ENCODE data around the gene MAP1A.

The MAP1A gene

DNA sequence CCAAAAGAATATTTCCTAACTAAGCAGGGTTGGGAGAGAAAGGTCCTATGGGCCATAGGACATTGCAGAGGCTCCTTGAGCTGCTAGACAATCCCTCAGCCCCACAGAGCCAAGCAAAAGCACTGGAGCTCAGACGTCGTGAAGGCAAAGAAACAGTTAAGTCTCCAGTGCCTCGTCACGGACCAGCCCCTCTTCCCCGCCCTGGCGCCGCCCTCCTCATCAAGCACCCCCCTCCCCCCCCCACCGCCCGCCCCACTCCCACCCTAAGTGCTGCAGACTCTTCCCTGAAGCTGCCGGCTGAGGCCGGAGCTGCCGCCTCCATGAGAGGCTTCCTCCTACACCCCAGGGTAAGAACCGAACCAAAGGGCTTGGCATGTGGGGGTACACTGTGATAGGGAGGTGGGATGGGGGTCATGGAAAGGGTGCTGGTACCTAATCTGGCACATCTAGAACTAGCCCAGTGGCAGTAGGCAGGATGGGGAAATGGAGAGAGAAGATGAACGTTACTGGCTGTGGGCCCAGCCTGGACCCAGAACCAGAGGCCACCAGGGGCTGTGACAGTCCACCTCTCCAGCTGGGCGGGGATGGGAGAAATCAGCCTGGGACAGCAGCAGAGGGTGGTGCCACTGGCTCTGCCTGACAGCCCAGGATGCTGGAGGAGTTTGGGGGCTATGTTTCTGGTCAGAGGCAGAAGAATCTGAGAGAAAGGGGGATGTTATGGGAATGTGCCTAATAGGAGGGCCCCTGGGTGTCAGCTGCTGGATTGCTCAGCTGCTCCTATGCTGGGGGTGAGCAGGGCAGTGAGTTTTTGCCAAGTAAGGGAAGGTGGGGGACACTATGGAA, at the start of gene MAP1A:
Gene MAP1A (plus strand): TSS at position 255 of the 843 bp plus-strand sequence. CDS start 3,866 bp downstream, outside the sequence.
- DNase-seq: no peak

DNA sequence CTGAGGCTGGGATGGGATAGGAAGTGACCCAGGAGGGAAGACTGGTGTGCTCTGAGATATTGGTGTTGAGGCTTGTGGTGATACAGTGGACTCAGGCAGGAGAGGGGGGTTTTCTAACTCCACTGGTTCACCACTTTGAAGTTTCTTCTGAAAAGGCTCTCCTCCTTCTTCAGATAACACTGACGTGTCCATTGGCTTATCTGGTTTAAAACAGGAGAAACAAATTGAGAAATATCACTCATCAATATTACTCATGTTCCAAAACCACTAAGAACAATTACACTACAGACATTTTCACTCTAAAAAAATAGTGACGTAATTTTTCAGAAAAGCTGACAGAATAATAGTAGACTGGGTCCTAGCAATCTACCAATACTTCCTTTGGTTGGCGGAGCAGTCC, 47.5 kb upstream of the MAP1A start:
- no peak for DNase-seq

DNA sequence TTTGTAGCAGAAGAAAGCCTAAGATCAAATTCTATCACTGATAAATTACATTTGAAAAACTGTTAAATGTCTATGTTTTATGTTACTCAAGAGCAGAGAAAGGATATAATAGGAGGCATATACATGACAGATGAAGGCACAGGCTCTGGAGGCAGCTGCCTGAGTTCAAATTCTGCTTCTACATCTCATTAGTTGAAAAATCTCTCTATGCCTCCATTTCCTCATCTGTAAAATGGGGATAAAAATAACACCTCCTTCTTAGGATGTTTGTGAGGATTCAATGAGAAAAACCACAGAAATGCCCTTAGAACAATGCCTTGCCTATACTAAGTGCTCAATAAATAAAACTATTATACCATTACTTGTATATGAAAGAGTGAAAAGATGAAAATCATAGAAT, 45.4 kb upstream of the MAP1A start:
- no peak for DNase-seq

DNA sequence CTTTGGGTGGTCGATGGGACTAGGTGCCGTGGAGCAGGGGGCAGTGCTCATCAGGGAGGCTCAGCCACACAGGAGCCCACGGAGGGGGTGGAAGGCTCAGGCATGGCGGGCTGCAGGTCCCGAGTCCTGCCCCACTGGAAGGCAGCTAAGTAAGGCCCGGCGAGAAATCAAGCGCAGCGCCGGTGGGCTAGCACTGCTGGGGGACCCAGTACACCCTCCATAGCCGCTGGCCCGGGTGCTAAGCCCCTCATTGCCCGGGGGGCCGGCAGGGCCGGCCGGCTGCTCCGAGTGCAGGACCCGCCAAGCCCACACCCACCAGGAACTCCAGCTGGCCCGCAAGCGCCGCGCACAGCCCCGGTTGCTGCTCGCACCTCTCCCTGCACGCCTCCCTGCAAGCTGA, 43.5 kb upstream of the MAP1A start:
- no peak for DNase-seq

DNA sequence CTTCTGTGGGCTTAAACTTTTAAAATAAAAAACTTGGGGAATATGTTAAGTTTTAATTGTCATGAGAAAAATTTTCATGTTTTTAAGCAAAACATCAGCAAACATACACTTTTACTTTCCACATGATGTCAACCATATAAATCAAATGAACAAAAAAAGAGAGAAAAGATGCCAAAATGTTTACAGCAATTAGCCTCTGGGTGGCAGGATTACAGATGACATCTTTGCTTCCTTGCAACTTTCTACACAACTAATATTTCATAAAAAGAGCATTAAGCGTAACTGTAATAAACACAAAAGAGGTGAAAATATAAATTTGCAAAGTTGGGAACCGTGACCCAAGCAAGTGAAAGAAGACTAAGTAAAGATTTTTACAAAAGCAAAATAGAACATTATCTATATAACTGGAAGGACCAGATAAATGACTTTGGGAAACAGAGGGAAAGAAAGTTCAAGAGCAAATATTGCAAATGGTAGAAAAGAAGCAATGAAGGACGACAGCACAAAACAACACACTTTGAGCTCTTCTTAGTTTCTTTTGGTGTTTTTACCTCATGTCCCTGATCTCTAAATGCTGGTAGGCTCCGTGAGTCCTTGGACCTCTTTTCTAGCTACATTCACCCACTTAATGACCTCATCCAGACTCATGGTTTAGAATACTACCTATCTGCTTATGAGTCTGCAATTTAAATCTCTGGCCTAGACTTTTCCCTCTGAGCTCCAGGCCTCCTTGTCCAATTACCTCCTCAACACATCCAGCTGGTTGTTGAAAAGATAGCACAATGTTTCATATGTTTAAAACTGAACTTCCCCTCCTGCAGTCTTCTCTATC, 33.9 kb upstream of the MAP1A start:
- DNase-seq: no peak

DNA sequence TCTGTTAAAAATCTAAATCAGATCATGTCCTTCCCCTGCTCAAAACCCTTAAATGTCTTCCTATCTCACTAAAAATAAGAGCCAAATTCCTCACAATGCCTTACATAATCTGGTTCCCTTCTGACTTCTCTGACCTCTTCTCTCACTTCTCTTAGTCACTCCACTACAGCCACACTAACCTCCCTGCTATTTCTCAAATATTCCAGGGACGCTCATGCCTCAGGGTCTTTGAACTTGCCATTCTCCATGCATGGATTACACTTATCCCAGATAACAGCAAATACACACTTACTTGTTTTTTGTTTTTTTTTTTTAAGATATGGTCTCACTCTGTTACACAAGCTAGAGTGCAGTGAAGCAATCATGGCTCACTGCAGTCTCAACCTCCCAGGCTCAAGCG, 33.0 kb upstream of the MAP1A start:
- DNase-seq: no peak

DNA sequence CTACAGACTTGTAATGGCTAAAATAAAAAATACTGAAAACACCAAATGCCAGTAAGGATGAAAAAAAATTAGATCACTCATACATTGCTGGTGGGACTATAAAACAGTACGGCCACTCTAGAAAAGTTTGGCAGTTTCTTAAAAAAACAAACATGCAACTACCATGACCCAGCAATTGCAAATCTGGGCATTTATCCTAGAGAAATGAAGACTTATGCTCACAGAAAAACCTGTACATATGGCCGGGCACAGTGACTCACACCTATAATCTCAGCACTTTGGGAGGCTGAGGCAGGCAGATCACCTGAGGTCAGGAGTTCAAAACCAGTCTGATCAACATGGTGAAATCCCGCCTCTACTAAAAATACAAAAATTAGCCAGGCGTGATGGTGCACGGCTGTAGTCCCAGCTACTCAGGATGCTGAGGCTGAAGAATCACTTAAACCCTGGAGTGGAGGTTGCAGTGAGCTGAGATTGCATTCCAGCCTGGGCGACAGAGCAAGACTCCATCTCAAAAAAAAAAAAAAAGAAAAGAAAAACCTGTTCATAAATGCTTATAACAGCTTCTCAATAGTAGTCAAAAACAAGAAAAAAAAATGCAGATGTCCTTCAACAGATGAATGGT, 30.0 kb upstream of the MAP1A start:
- no peak for DNase-seq

- DNase-seq: no peak
These were observed 28.6 kb upstream of the MAP1A start for GRCh38 chr15:43488790-43489189.

- DNase-seq: no peak
These were observed 28.2 kb upstream of the MAP1A start for GRCh38 chr15:43489191-43489590.

GRCh38 chr15:43492266-43492665, 25.1 kb upstream of the MAP1A start:
- DNase-seq: no peak

GRCh38 chr15:43492673-43493601, 24.5 kb upstream of the MAP1A start, which contains the start of gene TP53BP1:
TP53BP1 (minus strand) TSS chr15:43493156; CDS start chr15:43493043, 113 bp downstream.
- peak; percentile 75 for DNase-seq

GRCh38 chr15:43493703-43494472, 23.5 kb upstream of the MAP1A start:
- DNase-seq: no peak

- no peak for DNase-seq
These were observed 18.4 kb upstream of the MAP1A start for GRCh38 chr15:43498990-43499389.

- DNase-seq: no peak
These were observed 17.8 kb upstream of the MAP1A start for GRCh38 chr15:43499635-43500034.

GRCh38 chr15:43505738-43506137, 11.7 kb upstream of the MAP1A start:
- DNase-seq: no peak

- no peak for DNase-seq
These were observed 9.0 kb upstream of the MAP1A start for GRCh38 chr15:43508421-43508820.

GRCh38 chr15:43508991-43509659, 8.3 kb upstream of the MAP1A start:
- no peak for DNase-seq

- no peak for DNase-seq
These were observed 7.7 kb upstream of the MAP1A start for GRCh38 chr15:43509660-43510199.

DNA sequence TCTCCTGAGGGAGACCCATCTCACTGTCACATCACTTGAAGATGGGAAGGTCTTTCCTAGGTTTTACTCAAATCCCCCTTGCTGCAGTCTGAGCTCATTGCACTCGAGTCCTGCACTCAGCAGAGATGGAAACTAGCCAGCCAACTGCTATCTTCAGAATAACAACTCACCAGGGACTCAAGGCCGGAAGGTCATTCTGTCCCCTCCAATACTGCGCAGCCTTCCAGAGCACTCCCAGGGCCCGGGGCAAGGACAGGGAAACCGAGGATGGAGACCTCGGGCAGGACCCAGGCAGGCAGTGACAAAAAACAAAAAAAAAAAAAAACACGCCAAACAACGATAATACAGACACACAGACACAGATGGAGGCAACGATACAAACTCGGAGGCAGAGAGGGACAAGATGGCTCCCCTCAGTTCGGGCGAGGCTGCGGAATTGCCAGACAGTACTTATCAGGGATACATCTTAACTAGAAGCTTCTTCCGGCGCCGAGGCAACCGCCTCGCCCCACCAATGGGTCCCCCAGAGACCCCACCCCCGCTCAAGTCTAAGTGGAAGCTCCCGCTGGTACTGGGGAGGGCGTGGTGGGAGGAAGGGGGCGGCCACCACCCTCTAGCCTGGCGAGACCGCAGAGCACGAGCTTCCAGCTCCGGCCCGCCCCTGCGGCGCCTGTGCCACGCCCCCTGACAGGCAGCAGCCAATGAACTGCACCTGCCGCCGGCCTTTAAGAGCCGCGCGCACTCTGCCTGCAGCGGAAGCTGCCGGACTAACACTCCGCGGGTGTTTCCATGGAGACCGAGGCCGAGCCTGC, 7.0 kb upstream of the MAP1A start:
- DNase-seq: peak; percentile 94

Data from DMS153 (cell line).